HuH-7.5 (cell line): ENCODE data around the gene GALNS.
A peak's percentile ranks its signal among the peaks of the same experiment; 100 is the strongest.
"Not testable (repeated sequence)": the region's sequence is repeated elsewhere in the genome, so short reads cannot be mapped to it uniquely, and the experiment has no call there.

Source experiments
- DNase-seq: peaks from one replicate; pipeline ENCODE4 v3.0.0; 2011; ENCODE audit warnings: low spot score

GALNS gene

GRCh38 chr16:88805340-88805715 is 51.4 kb downstream of the GALNS start:
- no peak for DNase-seq

DNA sequence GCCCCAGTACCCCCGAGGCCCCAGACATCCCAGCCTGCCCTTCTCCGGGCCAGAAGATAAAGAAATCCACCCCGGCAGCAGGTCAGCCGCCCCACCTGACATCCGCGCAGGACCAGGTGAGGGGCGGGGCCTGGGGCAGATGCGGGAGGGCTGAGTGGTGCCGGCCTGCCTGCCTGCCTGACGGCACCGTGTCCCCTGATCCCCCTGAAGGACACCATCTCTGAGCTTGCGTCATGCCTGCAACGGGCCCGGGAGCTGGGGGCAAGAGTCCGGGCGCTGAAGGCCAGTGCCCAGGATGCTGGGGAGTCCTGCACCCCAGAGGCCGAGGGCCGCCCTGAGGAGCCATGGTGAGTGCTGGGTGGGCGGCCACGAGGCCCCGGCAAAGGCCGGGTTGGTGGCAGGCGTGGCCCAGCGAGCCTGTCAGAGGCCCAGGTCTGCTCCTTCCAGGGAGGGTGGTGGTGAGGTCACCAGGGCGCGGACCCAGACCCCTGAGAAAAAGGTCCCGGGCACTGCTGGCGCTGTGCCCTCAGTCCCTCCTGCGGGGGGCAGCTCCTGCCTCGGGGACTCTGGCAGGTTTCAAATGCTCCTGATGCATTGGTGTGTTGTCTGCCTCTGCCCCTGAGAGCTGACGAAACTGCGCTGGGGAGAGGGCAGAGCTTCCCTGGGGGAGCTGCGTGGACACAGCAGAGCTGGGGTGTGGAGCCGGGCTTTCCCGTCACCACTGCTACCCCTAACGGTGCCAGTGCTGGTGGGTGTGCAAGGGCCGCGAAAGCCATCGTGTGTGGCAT is 52.0 kb downstream of the GALNS start:
- DNase-seq = peak; percentile 96

DNA sequence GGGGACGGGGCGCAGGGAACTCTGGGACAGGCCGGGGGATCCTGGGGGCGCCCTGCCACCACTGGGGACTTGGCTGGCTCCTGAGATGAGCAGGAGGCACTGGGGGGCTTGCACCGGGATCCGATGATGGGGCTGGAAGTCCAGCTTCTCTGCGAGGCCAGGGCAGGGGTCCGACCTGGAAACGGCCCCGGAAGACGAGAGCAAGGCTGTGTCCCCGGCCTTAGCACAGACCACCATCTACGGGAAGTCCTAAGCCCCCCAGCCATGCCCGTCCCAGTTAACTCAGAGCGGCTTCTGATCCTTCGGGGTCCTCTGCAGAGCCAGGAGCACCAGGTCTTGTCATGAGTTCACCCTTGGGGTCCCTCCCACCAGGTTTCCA is 52.6 kb downstream of the GALNS start:
- DNase-seq = no peak

DNA sequence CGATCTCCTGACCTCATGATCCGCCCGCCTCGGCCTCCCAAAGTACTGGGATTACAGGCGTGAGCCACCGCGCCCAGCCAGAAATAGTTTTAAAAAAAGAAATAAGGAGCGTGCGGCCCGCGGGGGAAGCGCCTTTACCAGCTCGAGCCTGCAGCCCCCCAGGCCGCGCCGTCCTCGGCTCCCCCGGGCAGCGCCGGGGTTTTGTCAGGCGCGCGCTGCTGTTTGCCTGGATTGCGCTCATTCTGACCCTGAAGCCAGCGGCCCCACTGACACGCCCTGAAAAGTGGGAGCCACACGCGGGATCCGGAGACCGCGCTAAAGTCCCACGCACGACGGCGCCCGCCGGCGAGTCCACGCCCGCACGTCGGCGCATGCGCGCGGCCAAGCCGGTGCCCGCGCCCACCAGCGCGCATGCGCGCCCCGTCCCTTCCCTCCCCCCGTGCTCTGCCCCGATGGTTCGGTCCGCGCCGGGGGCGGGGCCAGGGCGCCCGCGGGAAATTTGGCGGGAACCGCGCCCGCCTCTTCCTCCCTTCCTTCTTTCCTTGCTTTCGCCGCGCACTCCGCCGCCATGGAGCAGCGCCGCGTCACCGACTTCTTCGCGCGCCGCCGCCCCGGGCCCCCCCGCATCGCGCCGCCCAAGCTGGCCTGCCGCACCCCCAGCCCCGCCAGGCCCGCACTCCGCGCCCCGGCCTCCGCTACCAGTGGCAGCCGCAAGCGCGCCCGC is 53.3 kb downstream of the GALNS start, which contains the start of gene CDT1:
TSS of gene CDT1 (plus strand) at position 526 of the 724 bp plus-strand sequence. CDS start at position 569, 43 bp downstream.
- DNase-seq = peak; percentile 100

- no peak for DNase-seq
These were observed 56.5 kb downstream of the GALNS start for GRCh38 chr16:88800277-88800592.

DNA sequence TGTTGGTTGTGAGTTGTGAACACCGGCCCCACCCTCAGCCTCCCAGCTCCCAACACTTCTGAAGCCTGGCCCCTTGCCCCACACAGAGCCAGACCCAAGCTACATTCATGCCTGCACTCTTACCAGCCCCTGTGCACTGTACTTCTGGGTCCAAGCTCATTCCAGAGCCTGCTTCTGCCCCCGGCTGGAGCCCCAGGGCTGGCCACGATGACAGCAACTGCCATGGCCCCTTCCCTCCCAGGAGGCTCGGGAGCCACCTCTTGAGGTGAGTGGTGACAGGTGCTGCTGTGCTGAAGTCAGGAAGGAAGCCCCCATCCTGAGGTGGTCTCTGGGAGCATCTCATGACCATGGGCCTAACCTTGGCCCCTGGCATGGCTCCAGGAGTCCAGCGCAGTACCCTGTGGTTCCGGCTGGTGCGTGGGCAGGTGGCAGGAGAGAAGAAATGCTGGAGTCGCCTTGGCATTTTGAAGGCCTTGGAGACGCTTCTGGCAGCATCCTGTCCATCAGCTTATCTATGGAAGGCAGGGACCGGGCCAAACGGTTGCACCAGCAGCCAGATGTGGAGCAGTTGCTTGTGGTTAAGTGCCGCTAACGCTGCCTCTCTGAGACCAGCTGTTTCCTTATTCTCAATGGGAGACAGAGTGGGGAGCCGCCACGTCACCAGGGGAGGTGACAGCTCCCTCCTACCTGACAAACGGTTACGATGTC is 57.0 kb downstream of the GALNS start:
- no peak for DNase-seq

GRCh38 chr16:88798772-88799455 is 57.8 kb downstream of the GALNS start:
- no peak for DNase-seq

- no peak for DNase-seq
These were observed 58.7 kb downstream of the GALNS start for GRCh38 chr16:88798073-88798472.

DNA sequence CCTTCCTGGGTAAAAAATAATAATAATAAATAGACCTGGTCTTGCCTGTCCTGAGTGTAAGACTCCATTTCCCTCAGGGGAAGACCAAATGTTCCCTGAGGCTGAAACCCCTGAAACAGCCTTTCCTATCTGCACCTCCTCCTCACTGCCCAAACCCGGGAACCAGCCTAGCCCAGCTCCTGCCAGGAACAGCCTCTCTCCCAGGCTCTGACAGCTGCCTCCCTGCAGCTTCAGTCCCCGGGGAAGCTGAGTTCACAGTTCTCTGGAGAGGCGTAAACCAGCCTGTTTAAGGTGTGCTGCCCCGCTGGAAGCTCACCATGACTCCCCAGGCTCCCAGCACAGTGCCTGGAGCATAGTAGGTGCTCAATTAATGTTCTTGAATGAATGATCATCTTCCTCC is 60.5 kb downstream of the GALNS start:
- DNase-seq = no peak

DNA sequence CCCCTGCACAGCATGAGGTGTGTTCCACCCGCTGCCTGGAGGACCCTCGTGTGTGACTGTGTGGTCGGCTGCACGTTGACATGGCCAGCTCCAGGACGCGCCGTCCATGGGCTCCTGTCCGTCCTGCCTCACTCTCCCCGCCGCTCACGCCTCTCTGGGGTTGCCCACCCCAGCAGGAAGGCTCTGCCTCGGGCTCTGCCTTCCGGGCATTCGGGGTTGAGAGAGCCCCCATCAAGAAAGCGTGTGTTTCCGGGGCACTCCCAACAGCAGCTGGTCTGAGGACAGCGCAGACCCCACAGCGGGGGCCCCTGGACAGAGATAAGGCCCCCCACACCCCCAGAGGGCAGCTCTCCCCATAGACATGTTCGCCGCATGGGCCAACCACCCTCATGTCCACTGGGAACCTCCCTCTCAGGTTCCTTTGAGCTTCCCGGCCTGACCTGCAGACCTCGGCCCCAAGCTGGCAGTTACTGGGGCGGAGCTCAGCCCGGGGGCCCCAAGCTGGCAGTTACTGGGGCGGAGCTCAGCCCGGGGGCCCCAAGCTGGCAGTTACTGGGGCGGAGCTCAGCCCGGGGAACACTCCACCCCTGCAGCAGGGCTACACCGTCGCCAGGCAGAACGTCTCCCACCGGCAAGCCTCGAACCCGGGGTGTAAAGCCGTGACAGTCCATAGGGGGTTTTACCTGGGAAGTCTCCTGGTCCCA is 63.3 kb downstream of the GALNS start:
- no peak for DNase-seq

DNA sequence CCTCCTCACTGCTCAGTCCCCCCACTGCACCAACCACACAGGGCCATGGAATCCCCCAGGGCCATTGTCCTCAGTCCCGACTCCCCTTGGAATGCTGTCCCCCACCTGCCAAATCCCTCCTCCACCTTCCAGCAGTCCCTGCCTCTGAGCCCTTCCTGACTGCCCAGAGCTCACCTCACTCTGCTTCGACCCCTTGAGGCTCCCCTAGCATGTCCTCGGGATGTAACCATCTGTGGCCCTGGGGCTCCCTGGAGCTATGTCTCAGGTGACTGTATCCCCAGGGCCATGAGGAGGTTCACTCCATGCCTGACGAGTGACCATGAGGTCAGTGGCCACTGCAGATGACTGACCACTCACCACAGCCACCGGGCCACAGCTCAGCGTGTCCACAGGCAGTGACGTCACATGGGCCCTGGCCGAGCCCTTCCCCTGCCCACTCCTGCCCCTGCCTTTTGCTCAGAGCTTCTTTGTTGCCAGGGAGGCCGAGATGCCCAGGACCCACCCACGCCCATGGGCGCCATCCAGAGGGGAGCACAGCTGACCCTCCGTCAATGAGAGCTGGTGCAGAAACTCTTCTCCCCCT is 64.0 kb downstream of the GALNS start:
- DNase-seq = no peak

DNA sequence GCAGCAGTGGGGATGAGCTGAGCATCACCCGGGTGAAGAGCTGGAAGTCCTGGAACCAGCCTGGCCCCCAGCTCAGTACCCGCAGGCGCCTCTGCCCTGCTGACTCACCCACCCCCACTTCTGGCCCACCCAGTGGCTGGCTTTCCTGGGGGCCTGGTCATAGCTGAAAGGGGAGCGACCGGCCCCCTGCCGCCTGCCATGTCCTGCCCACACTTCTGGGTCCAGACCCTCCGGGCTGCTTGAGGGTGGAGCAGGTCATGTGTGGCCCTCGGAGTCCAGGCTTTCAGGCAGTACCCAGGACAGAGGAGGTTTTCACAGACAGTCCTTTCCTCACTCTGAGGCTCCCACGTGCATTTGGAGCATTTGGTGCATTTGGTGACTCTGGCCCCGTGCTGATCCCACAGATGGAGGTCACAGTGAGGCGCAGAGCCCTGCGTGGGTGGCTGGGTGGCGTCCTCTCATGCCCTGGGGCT is 64.6 kb downstream of the GALNS start:
- no peak for DNase-seq

DNA sequence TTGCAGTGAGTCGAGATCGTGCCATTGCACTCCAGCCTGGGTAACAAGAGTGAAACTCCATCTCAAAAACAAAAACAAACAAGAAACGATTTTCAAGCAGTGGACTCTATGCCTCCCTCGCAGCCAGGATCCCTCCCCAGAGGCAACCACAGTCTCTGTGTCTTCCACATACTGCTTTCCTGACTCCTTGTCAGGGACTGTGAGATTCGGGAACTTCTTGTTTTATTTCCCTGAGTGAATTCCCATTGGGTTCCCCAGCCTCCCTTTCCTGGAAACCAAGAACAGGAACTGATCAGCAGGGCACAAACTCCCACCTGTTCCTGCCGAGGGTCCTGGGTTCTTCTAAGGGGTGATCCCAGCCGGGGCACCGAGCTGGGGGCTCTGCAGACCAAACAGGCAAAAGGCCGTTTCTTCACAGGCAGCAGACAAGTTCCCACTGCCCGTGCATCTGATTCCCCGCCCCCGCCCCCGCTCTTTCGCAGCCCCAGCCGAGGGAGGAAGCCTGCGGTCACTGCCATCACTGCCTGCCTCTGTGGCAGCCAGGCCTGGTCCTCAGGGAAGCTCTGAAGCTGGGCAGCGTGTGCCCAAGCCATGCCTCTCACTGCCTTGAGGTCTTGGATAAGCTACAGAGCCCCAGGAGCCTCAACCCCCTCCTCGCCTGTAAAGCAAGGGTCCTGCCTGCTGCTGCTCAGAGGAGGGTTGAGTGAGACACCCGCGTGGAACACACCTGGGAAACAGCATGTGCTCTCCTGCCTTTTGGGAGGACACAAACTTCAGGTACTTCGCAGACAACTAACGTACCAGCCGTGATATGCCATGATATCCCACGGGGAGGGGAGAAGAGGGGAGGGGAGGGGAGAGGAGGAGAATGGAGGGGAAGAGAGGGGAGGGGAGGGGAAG is 66.2 kb downstream of the GALNS start:
- DNase-seq = no peak

DNA sequence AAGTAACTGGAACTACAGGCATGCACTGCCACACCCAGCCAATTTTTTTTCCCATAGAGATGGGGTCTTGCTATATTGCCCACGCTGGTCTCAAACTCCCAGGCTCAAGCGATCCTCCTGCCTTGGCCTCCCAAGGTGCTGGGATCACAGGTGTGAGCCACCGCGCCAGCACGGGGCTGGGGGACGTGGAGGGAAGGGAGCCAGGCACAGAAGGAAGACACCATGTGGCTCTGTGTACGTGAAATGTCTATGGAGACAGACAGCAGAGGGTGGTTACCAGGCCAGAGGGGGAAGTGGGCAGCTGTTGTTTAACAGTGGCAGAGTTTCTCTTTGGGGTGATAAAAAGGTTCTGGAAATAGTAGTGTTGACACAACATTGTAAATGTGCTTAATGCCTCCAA is 67.2 kb downstream of the GALNS start:
- DNase-seq = no peak

GRCh38 chr16:88788749-88789148 is 68.0 kb downstream of the GALNS start:
- not testable (repeated sequence) for DNase-seq

- no peak for DNase-seq
These were observed 69.0 kb downstream of the GALNS start for GRCh38 chr16:88787579-88788314.

DNA sequence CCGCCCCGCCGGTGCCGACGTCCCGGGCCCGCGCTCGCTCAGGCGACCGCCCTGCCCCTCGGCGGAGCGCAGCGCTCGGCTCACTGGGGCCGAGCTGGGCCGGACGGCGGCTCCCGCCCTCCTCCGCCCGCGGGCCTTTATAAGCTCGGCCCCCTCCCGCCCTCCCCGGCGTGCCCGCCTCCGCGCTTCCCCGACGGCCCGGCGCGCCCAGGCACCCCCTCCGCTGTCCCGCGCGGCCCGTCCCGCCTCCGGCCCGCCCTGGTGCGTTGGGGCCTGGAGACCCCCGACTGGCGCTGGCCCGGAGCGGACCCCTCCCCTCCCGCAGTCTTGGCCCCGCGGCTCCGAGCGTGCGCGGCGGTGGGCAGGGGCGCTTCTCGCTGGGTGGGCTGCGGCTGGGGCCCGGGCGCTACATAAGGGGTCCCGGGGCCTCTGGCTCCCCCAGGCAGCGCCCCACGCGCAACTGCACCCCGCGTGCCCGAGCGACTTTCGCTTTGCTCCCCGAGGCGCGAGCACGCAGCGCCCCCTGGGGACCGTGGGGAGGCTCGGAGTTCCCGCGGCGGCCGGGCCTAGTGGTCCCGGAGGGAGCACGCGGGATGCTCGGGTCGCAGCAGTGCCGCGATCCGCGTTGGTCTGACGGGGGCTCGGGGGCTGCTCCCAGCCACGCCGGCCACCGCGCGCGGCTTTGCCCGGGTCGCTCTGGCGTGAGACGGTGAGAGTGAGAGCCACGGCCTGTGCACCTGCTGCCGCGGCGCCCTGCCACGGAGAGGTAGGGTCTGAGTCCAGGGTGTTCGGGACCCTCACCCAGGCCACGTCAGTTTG is 71.4 kb downstream of the GALNS start, which contains the start of gene PIEZO1:
TSS of gene PIEZO1 (minus strand) at position 115 of the 819 bp plus-strand sequence. CDS start 256 bp downstream, outside the sequence.
- peak; percentile 89 for DNase-seq

GRCh38 chr16:88784856-88785105 is 72.0 kb downstream of the GALNS start:
- no peak for DNase-seq
